Testis (tissue), 3 donors: ENCODE results near the gene WIPF1. TPM values are rescaled to one million over a fixed set of nuclear protein-coding genes. Genes with fewer than 3 reads are reported as not detected.

Experiments
- DNase-seq: peaks from one replicate; pipeline ENCODE4 v3.0.0-alpha.2; 2019
- H3K27ac ChIP-seq, 2 donors: fragments of 200-600 bp; sonication (generic); one replicate each; pipeline ENCODE4 v1.5.1; 2019
- H3K27me3 ChIP-seq: fragments of 200-600 bp; sonication (generic); one replicate; pipeline ENCODE4 v1.5.1; 2019
- H3K36me3 ChIP-seq: fragments of 200-600 bp; sonication (generic); one replicate; pipeline ENCODE4 v1.5.1; 2017; ENCODE audit warnings: low read depth; ENCODE audit errors: missing control alignments
- H3K4me1 ChIP-seq: fragments of 200-600 bp; sonication (generic); one replicate; pipeline ENCODE4 v1.5.1; 2019
- H3K4me3 ChIP-seq, 2 donors: fragments of 200-600 bp; sonication (generic); one replicate each; pipeline ENCODE4 v1.5.1; 2017 to 2019
- H3K9me3 ChIP-seq: fragments of 200-600 bp; sonication (generic); one replicate; pipeline ENCODE4 v1.5.1; 2017
- CTCF ChIP-seq, 3 experiments: fragments of 450-650 bp in 2 of 3; fragments of 200-600 bp in 1 of 3; sonication (generic) in 1 of 3; IDR thresholded peaks; one replicate each; pipeline ENCODE4 v1.5.1; 2016 to 2019; ENCODE audit warnings: antibody characterized with exemption in 3 of 3, mild to moderate bottlenecking in 2 of 3, moderate library complexity in 1 of 3
- POLR2A ChIP-seq: fragments of 450-650 bp; IDR thresholded peaks from one replicate; pipeline ENCODE4 v1.6.1; 2017; ENCODE audit warnings: antibody characterized with exemption, mild to moderate bottlenecking, moderate library complexity
- WGBS, 2 donors: methylation state at CpG; one replicate each; pipeline ENCODE4 v1.1.5; 2018; 5-methylcytosine and 5-hydroxymethylcytosine counted together
- intact Hi-C: fragments of 100-400 bp; cut with DNase I; formaldehyde crosslinking; loops from one replicate; pipeline ENCODE4 v1.15.1; 2023; ENCODE audit warnings: low total_unique reads
- polyA plus RNA-seq: library from polyadenylated mRNA; stranded (reverse); fragments of 350-450 nt; fragmentation: Illumina TruSeq; extraction: RNeasy Lipid Tissue Mini Kit (QIAGEN cat#74804); gene quantifications from one replicate; pipeline ENCODE4 v1.2.3, GENCODE V29; 2014; ENCODE audit warnings: low read depth, low replicate concordance; ENCODE audit not compliant: insufficient read depth
- total RNA-seq, 2 donors: library from RNA; depleted of rRNA; stranded (reverse); fragments of >200 nt; gene quantifications; one replicate each; pipeline ENCODE4 v1.2.3, GENCODE V29; 2016

WIPF1 gene
- total and polyA plus RNA-seq, 3 donors from 2014 or later = 8.5 to 16.9 (median 11.1) TPM

- H3K36me3 ChIP-seq = no peaks in the 10 kb centered on the region
- no peak overlapping the region for H3K4me3 ChIP-seq
- no peak for DNase-seq
- intact Hi-C loops = no loop called here
- TF ChIP-seq CTCF (IDR thresholded peaks at IDR 0.05) (no peak), POLR2A (no peak)
- H3K9me3 ChIP-seq = no peaks in the 10 kb centered on the region
- WGBS, 2 donors = 84% methylated on average over 10 of the region's 10 CpGs
- peaks cover 4% of the 10 kb centered on the region for H3K4me1 ChIP-seq
- no peak overlapping the region for H3K27ac ChIP-seq
- no peaks in the 10 kb centered on the region for H3K27me3 ChIP-seq
Measured at GRCh38 chr2:174585146-174585545, 12.5 kb downstream of the WIPF1 start.

GRCh38 chr2:174581491-174581890, 16.1 kb downstream of the WIPF1 start:
- 73 to 74% methylated on average over 6 of the region's 6 CpGs for WGBS, 2 donors
- no peaks in the 10 kb centered on the region for H3K27me3 ChIP-seq
- no peak overlapping the region for H3K4me3 ChIP-seq
- H3K9me3 ChIP-seq = no peaks in the 10 kb centered on the region
- TF ChIP-seq POLR2A = no peak
- no peak for TF ChIP-seq CTCF (IDR thresholded peaks at IDR 0.05)
- intact Hi-C loops = no loop called here
- H3K36me3 ChIP-seq = no peaks in the 10 kb centered on the region
- DNase-seq = no peak
- H3K27ac ChIP-seq = no peak overlapping the region
- no peaks in the 10 kb centered on the region for H3K4me1 ChIP-seq

- Histone ChIP-seq H3K27ac (no peak overlapping the region), H3K4me3 (no peak overlapping the region), H3K9me3 (no peaks in the 10 kb centered on the region), H3K36me3 (no peaks in the 10 kb centered on the region), H3K4me1 (no peaks in the 10 kb centered on the region), H3K27me3 (no peaks in the 10 kb centered on the region)
- no peak for TF ChIP-seq POLR2A
- no peak for TF ChIP-seq CTCF (IDR thresholded peaks at IDR 0.05)
- intact Hi-C loops = no loop called here
- 75 to 83% methylated on average over 2 of the region's 2 CpGs for WGBS, 2 donors
- DNase-seq = no peak
Measured at GRCh38 chr2:174580951-174581350, 16.7 kb downstream of the WIPF1 start.

GRCh38 chr2:174577967-174578589, 19.5 kb downstream of the WIPF1 start:
- Histone ChIP-seq H3K27ac (no peak overlapping the region), H3K4me3 (no peak overlapping the region), H3K27me3 (no peaks in the 10 kb centered on the region), H3K36me3 (no peaks in the 10 kb centered on the region), H3K4me1 (no peaks in the 10 kb centered on the region), H3K9me3 (no peaks in the 10 kb centered on the region)
- no peak for DNase-seq
- intact Hi-C loops = no loop called here
- no peak for TF ChIP-seq CTCF (IDR thresholded peaks at IDR 0.05)
- TF ChIP-seq POLR2A = no peak

GRCh38 chr2:174575124-174575776, 22.4 kb downstream of the WIPF1 start:
- TF ChIP-seq CTCF (IDR thresholded peaks at IDR 0.05) (no peak), POLR2A (no peak)
- Histone ChIP-seq H3K4me3 (no peak overlapping the region), H3K27ac (no peak overlapping the region), H3K4me1 (no peaks in the 10 kb centered on the region), H3K36me3 (no peaks in the 10 kb centered on the region), H3K27me3 (no peaks in the 10 kb centered on the region), H3K9me3 (no peaks in the 10 kb centered on the region)
- WGBS, 2 donors = 86 to 87% methylated on average over 16 of the region's 16 CpGs
- intact Hi-C loops = no loop called here
- no peak for DNase-seq
